ENCODE measurements around the gene PSENEN. TPM values are rescaled to one million over a fixed set of nuclear protein-coding genes. Genes with fewer than 3 reads are reported as not detected.

Gene PSENEN
- total and polyA plus RNA-seq, 2 of the 8 experiments (the other 6 are each of a cell fraction or from before 2014, with no cell fraction given) = 66.7 to 75.3 TPM

GRCh38 chr19:35744430-35745327 is 772 bp upstream of the PSENEN start (continued):
- no peak for TF ChIP-seq KDM5A (IDR thresholded peaks at IDR 0.05; ENCODE audit: low read length)
- TF ChIP-seq MAFK (IDR thresholded peaks at IDR 0.05; ENCODE audit: low read depth, low read length) = no peak
- no peak for TF ChIP-seq SRF (IDR thresholded peaks at IDR 0.05; ENCODE audit: low read depth, low read length)
- TF ChIP-seq RBBP5 (IDR thresholded peaks at IDR 0.05; ENCODE audit: borderline replicate concordance, low read depth, low read length) = no peak
- no peak for TF ChIP-seq NRF1 (IDR thresholded peaks at IDR 0.05; ENCODE audit: low read depth, low read length)
- TF ChIP-seq SIN3A (conservative IDR thresholded peaks at IDR 0.05 in 1 of 2, IDR thresholded peaks at IDR 0.05 in 1 of 2; ENCODE audit: low read depth in 1 of 2, low read length in 2 of 2) = 0 out of 4 replicates have a peak, but pooled peaks have one; percentile 32 to 37
- no peak for TF ChIP-seq GTF2F1 (IDR thresholded peaks at IDR 0.05; ENCODE audit: borderline replicate concordance, low read depth, low read length)
- TF ChIP-seq EP300 (IDR thresholded peaks at IDR 0.05; ENCODE audit: borderline replicate concordance in 1 of 2, low read depth in 2 of 2, low read length in 2 of 2) = no peak
- TF ChIP-seq SP4 (IDR thresholded peaks at IDR 0.05; ENCODE audit: low read length) = no peak
- TF ChIP-seq RNF2 (IDR thresholded peaks at IDR 0.05; ENCODE audit: borderline replicate concordance, low read depth, low read length, missing control alignments, poor library complexity, severe bottlenecking) = no peak
- no peak for TF ChIP-seq TEAD4 (IDR thresholded peaks at IDR 0.05; ENCODE audit: low read depth, low read length)
- TF ChIP-seq CBX8 (IDR thresholded peaks at IDR 0.05; ENCODE audit: borderline replicate concordance, low read depth, low read length) = no peak
- no peak for TF ChIP-seq YY1 (IDR thresholded peaks at IDR 0.05; ENCODE audit: low read depth, low read length)
- no peak for TF ChIP-seq BACH1 (IDR thresholded peaks at IDR 0.05; ENCODE audit: low read length)
- peak; percentile 77 for TF ChIP-seq E2F6 (IDR thresholded peaks at IDR 0.05)
- TF ChIP-seq SIRT6 (IDR thresholded peaks at IDR 0.05; ENCODE audit: low read length) = no peak
- TF ChIP-seq KDM4A (IDR thresholded peaks at IDR 0.05; ENCODE audit: low read depth, low read length, severe bottlenecking) = peak; percentile 68
- peak; percentile 81 for TF ChIP-seq TAF1 (IDR thresholded peaks at IDR 0.05; ENCODE audit: low read depth, low read length)
- no peak for TF ChIP-seq BCL11A (IDR thresholded peaks at IDR 0.05; ENCODE audit: low read depth in 2 of 2, low read length in 2 of 2)

Data from H1 (cell line).